HS-27A (cell line): ENCODE measurements around the gene MED27.
"Not testable (repeated sequence)": the region's sequence is repeated elsewhere in the genome, so short reads cannot be mapped to it uniquely, and the experiment has no call there.

Experiments used
- DNase-seq: peaks from one replicate; pipeline ENCODE4 v3.0.0-alpha.2; 2012; ENCODE audit warnings: low read depth, missing footprints

Gene MED27

GRCh38 chr9:132077881-132078698 is 1.6 kb downstream of the MED27 start:
- DNase-seq = no peak

- no peak for DNase-seq
These were observed 3.8 kb downstream of the MED27 start for GRCh38 chr9:132075853-132076252.

- DNase-seq = no peak
These were observed 4.9 kb downstream of the MED27 start for GRCh38 chr9:132074736-132075135.

GRCh38 chr9:132071847-132072507 is 7.7 kb downstream of the MED27 start:
- DNase-seq = no peak

- DNase-seq = no peak
These were observed 10.4 kb downstream of the MED27 start for GRCh38 chr9:132069046-132069898.

- no peak for DNase-seq
These were observed 11.1 kb downstream of the MED27 start for GRCh38 chr9:132068605-132069004.

GRCh38 chr9:132066511-132066910 is 13.2 kb downstream of the MED27 start:
- no peak for DNase-seq

GRCh38 chr9:132066057-132066456 is 13.6 kb downstream of the MED27 start:
- no peak for DNase-seq

- no peak for DNase-seq
These were observed 16.4 kb downstream of the MED27 start for GRCh38 chr9:132063281-132063680.

- no peak for DNase-seq
These were observed 16.9 kb downstream of the MED27 start for GRCh38 chr9:132062806-132063205.

- no peak for DNase-seq
These were observed 18.1 kb downstream of the MED27 start for GRCh38 chr9:132061526-132061925.

GRCh38 chr9:132059361-132059760 is 20.3 kb downstream of the MED27 start:
- DNase-seq = no peak

- DNase-seq = not testable (repeated sequence)
These were observed 21.4 kb downstream of the MED27 start for GRCh38 chr9:132058226-132058625.

- DNase-seq = no peak
These were observed 22.7 kb downstream of the MED27 start for GRCh38 chr9:132056717-132057560.

- no peak for DNase-seq
These were observed 23.9 kb downstream of the MED27 start for GRCh38 chr9:132055756-132056155.

- no peak for DNase-seq
These were observed 25.6 kb downstream of the MED27 start for GRCh38 chr9:132054024-132054423.

GRCh38 chr9:132049900-132050299 is 29.8 kb downstream of the MED27 start:
- DNase-seq = no peak

GRCh38 chr9:132049323-132049882 is 30.3 kb downstream of the MED27 start:
- no peak for DNase-seq

GRCh38 chr9:132048201-132048600 is 31.5 kb downstream of the MED27 start:
- no peak for DNase-seq

- no peak for DNase-seq
These were observed 33.2 kb downstream of the MED27 start for GRCh38 chr9:132046456-132046855.

GRCh38 chr9:132044176-132044875 is 35.3 kb downstream of the MED27 start:
- DNase-seq = no peak
